ENCODE measurements around the gene RIPK1. TPM values are rescaled to one million over a fixed set of nuclear protein-coding genes. Genes with fewer than 3 reads are reported as not detected.
A peak's percentile ranks its signal among the peaks of the same experiment; 100 is the strongest.

The RIPK1 gene
- total and polyA plus RNA-seq, 10 of the 15 experiments (the other 5 are each of a cell fraction or from before 2014, with no cell fraction given), result 1.6 to 11.2 (median 6.3) TPM

DNA sequence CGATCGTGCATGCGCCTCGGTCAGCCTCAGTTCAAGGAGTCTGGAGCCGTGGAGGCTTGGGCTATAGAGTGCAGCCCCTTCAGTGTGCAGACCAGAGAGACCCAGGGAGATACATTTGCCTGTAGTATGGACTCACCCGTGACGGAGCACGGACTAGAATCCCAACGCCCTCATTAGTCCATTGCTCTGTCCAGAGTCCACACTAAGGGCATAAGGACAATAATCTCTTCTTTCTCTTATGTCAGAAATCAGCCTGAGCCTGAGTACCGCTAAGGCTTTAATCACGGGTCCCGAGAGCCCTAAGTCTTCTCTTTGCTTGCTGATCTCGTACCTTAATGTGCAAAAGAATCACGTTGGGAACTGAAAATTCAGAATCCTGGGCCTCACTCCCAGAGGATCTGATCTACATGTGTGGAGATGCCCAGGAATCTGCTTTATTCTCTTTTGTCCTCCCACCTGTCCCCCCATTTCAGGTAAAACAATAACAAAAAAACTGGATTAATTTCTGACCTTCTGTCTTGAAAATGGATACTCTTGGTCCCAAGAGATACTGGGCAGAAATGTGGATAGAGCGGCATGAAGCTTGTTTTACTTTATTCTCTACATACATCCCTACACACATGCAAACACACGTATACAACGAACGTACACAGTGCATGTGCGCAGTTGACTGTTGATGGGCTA, 50.9 kb downstream of the RIPK1 start (continued):
- TF ChIP-seq, protein P1, sequence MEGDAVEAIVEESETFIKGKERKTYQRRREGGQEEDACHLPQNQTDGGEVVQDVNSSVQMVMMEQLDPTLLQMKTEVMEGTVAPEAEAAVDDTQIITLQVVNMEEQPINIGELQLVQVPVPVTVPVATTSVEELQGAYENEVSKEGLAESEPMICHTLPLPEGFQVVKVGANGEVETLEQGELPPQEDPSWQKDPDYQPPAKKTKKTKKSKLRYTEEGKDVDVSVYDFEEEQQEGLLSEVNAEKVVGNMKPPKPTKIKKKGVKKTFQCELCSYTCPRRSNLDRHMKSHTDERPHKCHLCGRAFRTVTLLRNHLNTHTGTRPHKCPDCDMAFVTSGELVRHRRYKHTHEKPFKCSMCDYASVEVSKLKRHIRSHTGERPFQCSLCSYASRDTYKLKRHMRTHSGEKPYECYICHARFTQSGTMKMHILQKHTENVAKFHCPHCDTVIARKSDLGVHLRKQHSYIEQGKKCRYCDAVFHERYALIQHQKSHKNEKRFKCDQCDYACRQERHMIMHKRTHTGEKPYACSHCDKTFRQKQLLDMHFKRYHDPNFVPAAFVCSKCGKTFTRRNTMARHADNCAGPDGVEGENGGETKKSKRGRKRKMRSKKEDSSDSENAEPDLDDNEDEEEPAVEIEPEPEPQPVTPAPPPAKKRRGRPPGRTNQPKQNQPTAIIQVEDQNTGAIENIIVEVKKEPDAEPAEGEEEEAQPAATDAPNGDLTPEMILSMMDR (IDR thresholded peaks at IDR 0.05 in 2 of 3, conservative IDR thresholded peaks at IDR 0.05 in 1 of 3; ENCODE audit: control insufficient read depth in 2 of 3, extremely low read depth in 1 of 3, insufficient read depth in 1 of 3, low read depth in 3 of 3, low read length in 3 of 3), result no peak
- TF ChIP-seq, protein P2, sequence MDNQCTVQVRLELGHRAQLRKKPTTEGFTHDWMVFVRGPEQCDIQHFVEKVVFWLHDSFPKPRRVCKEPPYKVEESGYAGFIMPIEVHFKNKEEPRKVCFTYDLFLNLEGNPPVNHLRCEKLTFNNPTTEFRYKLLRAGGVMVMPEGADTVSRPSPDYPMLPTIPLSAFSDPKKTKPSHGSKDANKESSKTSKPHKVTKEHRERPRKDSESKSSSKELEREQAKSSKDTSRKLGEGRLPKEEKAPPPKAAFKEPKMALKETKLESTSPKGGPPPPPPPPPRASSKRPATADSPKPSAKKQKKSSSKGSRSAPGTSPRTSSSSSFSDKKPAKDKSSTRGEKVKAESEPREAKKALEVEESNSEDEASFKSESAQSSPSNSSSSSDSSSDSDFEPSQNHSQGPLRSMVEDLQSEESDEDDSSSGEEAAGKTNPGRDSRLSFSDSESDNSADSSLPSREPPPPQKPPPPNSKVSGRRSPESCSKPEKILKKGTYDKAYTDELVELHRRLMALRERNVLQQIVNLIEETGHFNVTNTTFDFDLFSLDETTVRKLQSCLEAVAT (IDR thresholded peaks at IDR 0.05), result peak; percentile 27; the same call in 1 of the 2 replicates
- TF ChIP-seq ZNF207 (IDR thresholded peaks at IDR 0.05; ENCODE audit: borderline replicate concordance), result peak; percentile 6; the same call in 1 of the 2 replicates
- TF ChIP-seq, protein P3, sequence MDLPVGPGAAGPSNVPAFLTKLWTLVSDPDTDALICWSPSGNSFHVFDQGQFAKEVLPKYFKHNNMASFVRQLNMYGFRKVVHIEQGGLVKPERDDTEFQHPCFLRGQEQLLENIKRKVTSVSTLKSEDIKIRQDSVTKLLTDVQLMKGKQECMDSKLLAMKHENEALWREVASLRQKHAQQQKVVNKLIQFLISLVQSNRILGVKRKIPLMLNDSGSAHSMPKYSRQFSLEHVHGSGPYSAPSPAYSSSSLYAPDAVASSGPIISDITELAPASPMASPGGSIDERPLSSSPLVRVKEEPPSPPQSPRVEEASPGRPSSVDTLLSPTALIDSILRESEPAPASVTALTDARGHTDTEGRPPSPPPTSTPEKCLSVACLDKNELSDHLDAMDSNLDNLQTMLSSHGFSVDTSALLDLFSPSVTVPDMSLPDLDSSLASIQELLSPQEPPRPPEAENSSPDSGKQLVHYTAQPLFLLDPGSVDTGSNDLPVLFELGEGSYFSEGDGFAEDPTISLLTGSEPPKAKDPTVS (IDR thresholded peaks at IDR 0.05; ENCODE audit: low read depth, low read length), result no peak
- TF ChIP-seq SMARCA5 (IDR thresholded peaks at IDR 0.05), result peak; percentile 9; the same call in 1 of the 2 replicates
- 0 out of 2 replicates have a peak, but pooled peaks have one; percentile 13 for TF ChIP-seq BACH1 (IDR thresholded peaks at IDR 0.05; ENCODE audit: borderline replicate concordance)
- no peak for TF ChIP-seq HDAC6 (IDR thresholded peaks at IDR 0.05; ENCODE audit: unreplicated experiment)

Data from GM12878 (cell line).